HG03280 (cell line): ENCODE measurements around the gene DESI1.
"Not testable (repeated sequence)": the region's sequence is repeated elsewhere in the genome, so short reads cannot be mapped to it uniquely, and the experiment has no call there.

Experiments used
- ATAC-seq: cut with Tn5 transposase; IDR thresholded peaks from one replicate; pipeline ENCODE4 v1.9.1; 2021; ENCODE audit warnings: mild to moderate bottlenecking, moderate library complexity; ENCODE audit not compliant: unreplicated experiment

The DESI1 gene

DNA sequence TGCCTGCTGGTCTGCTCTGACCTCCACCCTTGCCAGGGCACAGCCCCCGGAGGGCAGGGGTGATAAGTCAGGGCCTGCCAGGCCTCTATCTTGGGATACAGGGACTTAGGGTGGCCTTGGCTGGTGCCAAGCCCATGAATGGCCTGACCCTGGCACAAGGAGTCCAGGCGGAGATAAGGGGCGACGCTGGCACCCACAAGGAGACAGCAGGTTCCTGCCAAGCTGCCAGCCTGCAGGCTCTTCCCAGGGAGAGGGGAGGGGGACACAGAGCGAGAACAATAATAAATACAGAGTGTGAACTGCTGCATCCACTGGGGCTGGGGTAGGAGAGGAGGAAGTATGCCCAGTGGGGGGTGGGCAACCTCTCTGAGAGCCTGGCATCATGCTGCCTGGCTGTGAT is 59.1 kb downstream of the DESI1 start:
- ATAC-seq: no peak

DNA sequence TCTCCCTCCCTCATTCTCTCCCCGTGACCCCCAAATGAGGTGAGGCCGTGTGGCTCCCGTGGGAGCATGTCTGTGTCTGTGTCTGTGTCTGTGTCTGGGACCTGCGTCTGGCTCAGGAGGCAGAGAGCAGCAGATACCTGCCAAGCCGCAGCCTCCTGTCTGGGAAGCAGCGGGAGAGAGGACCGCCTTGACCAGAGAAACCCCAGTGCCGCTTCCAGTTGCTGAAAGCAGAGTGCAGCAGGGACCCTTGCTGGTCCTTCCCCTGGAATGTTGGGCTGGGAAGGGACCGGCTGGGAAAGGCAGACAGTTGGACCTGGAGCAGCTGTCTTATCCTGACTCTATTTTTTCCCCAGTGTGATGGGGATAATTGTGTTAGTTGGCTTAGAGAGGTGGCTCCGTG is 59.5 kb downstream of the DESI1 start:
- no peak for ATAC-seq

DNA sequence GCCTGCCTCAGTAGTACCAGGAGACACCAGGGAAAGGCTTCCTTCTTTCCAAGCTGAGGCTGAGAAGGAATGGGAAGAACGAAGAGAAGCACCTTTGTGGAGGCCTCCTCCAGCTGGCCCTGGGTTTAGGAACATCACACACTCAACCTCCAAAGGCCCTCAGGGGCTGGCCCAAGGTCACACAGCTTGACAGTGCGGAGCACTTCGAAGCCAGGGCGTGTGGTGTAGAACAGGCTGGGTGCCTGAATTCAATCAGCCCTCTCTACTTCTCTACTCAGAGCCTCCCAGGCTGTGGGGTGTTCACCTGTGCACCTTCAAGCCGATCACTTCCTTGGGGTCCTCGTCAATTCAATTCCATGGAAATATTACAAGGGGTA is 60.8 kb downstream of the DESI1 start:
- no peak for ATAC-seq

DNA sequence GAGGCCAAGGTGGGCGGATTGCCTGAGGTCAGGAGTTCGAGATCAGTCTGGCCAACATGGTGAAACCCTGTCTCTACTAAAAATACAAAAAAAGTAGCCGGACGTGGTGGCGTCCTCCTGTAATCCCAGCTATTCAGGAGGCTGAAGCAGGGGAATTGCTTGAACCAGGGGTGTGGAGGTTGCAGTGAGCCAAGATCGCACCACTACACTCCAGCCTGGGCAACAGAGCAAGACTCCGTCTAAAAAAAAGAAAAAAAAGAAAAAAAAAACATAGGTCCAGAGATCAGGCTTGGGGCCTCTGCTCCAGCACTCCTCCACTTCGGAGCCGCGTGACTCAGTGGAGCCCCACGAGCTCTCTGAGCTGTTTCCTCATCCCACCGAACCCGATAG is 62.6 kb downstream of the DESI1 start:
- not testable (repeated sequence) for ATAC-seq

DNA sequence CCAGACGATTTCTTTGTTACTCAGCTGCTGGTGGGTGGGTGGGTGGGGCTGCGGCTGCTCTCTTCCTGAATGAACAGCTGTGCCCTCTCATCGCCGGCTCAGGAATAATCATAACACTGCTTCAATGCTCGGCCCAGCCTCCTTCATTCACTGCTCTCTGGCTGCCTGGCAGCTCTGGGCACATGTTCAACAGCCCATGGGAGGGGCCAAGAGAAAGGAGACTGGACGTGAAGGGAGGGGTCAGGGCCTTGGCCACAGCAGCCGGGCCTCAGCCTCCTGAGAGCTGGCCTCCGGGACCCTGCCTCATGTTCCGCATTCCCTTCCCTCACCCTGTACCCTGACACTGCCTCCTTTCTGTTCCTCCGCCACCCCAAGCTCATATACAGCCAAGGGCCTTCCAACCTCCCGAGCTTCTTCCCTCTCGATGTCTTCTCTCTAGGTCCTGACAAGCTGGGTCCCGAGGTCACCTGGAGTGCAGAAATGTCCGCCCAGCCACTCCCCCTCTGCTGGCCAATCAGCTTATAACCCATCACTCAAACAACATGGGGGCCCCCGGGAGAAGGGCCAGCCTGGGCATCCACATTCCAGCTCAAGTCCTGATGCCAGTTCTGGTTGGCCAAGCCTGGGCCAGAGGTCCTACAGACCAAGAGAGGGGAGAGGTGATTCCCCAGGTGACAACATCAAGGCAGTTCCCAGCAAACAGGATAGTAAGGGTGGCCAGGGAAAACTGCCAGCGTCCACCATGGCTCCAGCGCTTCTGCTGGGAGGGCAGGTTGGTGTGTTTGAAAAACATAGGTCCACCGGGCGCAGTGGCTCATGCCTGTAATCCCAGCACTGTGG is 63.2 kb downstream of the DESI1 start:
- ATAC-seq: no peak

DNA sequence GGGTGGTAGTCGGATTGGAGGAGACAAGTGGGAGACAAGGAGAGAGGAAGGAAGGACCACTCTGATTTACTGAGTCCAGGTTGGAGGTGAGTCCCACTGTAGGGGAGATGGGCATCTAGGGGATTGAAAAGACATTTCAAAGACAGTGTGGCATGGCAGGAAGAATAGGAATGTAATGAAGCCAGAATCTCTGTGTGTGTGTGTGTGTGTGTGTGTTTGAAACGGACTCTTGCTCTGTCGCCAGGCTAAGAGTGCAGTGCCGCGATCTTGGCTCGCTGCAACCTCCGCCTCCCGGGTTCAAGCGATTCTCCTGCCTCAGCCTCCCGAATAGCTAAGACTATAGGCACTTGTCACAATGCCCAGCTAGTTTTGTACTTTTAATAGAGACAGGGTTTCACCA is 64.3 kb downstream of the DESI1 start:
- ATAC-seq: no peak

DNA sequence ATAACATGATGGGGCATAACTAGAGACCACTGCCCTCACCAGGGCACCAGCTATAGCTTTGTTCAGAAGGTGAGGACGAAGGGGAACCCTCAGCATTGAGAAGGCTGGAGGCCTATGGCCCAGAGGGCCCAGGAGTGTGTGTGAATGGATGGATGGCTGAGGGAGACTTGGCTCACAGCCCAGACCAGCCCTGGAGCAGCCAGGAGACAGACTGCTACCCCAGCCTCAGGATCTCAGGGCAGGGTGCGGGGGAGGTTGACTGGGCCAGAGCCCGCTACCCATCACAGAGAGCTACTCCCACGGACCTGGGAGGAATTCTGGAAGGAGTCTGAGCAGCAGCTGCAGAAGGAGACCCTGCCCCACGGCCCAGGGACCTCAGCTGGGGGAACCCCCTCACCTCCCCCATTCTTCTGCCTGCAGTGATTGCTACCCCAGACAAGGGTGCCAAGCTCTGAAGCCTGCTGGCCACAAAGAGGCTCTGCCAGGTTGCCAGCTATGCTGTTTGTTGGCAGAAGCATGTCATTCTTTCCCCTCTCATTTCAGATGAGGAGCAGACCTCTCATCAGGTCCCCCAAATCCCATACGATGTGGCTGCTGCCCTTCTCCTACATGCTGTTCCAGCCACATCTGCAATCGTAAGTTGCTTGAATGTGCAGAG is 65.4 kb downstream of the DESI1 start:
- ATAC-seq: no peak

DNA sequence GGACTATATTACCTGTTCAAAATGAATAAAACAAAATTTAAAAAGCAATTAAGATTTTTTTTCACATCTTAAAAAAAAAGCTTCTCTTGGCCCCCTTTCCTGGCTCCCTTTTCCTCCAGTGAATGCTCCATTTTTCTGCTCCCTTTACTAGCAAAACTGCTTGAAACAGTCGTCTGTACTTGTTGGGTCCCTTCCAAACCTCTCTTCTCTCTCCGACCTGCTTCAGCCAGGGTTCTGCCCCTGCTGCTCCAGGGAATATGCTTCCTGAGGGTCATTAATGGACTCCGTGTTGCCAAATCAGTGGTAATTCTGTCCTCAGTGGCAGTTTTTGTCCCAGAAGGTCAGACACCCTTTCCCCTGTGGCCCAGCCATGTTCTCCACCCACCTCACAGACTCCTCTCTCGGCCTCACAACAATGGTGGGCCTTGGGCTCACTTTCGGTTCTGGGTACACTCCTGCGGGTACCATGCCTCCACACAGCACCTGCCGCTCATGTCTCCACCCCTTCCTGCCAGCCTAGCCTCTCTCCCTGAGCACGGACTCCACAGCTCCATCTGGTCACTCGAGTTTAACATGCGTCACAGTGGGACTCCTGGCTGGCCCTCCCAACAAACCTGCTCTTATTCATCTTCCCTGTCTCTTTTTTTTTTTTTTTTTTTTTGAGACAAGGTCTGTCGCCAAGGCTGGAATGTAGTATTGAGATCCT is 68.8 kb downstream of the DESI1 start:
- no peak for ATAC-seq

DNA sequence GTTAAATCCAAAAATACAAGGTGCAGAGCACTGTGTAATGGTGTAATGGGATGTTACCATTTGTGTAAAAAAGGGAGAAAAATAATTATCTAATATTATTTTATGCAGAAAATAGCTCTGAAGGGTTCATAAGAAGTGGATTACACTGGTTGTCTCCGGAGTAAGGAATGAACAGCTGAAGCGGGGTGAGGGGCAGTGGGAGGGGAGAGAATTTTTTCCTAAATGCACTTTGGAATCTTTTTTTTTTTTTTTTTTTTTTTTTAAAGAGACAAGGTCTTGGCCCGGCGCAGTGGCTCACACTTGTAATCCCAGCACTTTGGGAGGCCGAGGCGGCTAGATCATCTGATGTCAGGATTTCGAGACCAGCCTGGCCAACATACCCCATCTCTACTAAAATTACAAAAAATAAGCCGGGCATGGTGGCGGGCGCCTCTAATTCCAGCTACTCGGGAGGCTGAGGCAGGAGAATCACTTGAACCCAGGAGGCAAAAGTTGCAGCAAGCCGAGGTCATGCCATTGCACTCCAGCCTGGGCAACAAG is 69.8 kb downstream of the DESI1 start:
- no peak for ATAC-seq

DNA sequence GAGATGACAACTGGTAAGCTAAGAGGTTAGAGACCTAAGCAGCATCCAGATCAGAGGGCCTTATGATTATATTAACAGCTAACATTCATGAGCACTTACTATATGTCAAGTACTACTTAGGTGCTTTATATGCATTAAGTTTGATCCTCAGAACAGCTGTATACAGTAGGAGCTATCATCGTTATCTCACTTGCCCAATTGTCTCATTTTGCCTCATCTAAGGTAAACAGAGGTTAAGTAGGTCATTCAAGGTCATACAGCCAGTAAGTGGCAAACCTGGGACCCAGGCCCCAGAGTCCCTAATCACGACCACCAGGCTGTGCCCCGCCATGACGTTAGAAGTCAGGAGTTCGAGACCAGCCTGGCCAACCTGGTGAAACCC is 72.0 kb downstream of the DESI1 start:
- ATAC-seq: no peak
